ENCODE measurements around the gene ZNRF3.

- TF ChIP-seq ZFP30 (CRISPR knock-in tag; IDR thresholded peaks at IDR 0.05): no peak
- no peak for TF ChIP-seq CSDC2 (CRISPR knock-in tag; IDR thresholded peaks at IDR 0.05)
- no peak for TF ChIP-seq PATZ1 (CRISPR knock-in tag; IDR thresholded peaks at IDR 0.05; ENCODE audit: borderline replicate concordance)
- TF ChIP-seq ZNF8 (CRISPR knock-in tag; IDR thresholded peaks at IDR 0.05): no peak
- no peak for TF ChIP-seq ESRRG (CRISPR knock-in tag; IDR thresholded peaks at IDR 0.05)
- no peak for TF ChIP-seq ZNF70 (CRISPR knock-in tag; IDR thresholded peaks at IDR 0.05)
- TF ChIP-seq TCF4 (CRISPR knock-in tag; IDR thresholded peaks at IDR 0.05; ENCODE audit: borderline replicate concordance): no peak
Observed at GRCh38 chr22:28943501-28943879, 60.1 kb downstream of the ZNRF3 start.

All from SK-N-SH treated with all-trans-retinoic acid at 6 μM for 48 hours (cell line).